A549 (cell line): ENCODE measurements around the gene COPB1. TPM values are rescaled to one million over a fixed set of nuclear protein-coding genes. Genes with fewer than 3 reads are reported as not detected.

Experiments used
- ATAC-seq, 2 experiments: fragments of 200-7000 bp in 1 of 2; fragments of >200 bp in 1 of 2; cut with Nextera tagmentation in 1 of 2; cut with Tn5 transposase in 1 of 2; 3 replicates each; pipeline versions ENCODE4 v1.8.0 to v1.9.1; 2018 to 2020; ENCODE audit warnings: mild to moderate bottlenecking in 1 of 2, moderate library complexity in 1 of 2
- CTCF ChIA-PET: fragments of 300-600 bp; sonication (Branson Sonifier 250); formaldehyde crosslinking; extraction: SDS; loops from one replicate; lab custom pipeline; 2021; ENCODE audit warnings: antibody characterized with exemption, inconsistent platforms; lab: Yijun Ruan, JAX
- POLR2A ChIA-PET: fragments of 350-600 bp; formaldehyde crosslinking; extraction: SDS; loops from one replicate; lab custom pipeline; 2021; ENCODE audit warnings: antibody characterized with exemption, inconsistent platforms; lab: Yijun Ruan, JAX
- DNase-seq, 2 experiments: peaks; one replicate each; pipeline versions ENCODE4 v3.0.0 to v3.0.0-alpha.2; 2011 to 2016; ENCODE audit warnings: low read depth in 1 of 2, low spot score in 1 of 2
- FAIRE-seq: peaks from 2 replicates; lab custom pipeline; 2011; peaks lifted over from hg19 to GRCh38; lab: Jason Lieb, UNC
- H3K27ac ChIP-seq, 2 experiments: fragments of >200 bp; sonication (Bioruptor Twin); formaldehyde crosslinking; 3 replicates each; pipeline ENCODE4 v1.5.1; 2016 to 2017
- H3K4me1 ChIP-seq: fragments of >200 bp; sonication (Bioruptor Twin); formaldehyde crosslinking; 3 replicates; pipeline ENCODE4 v1.6.1; 2016
- H3K4me2 ChIP-seq: fragments of >200 bp; sonication (Bioruptor Twin); formaldehyde crosslinking; 3 replicates; pipeline ENCODE4 v1.6.1; 2016
- H3K4me3 ChIP-seq: fragments of >200 bp; sonication (Bioruptor Twin); formaldehyde crosslinking; 3 replicates; pipeline ENCODE4 v1.5.1; 2016
- H3K9me3 ChIP-seq: fragments of >200 bp; sonication (Bioruptor Twin); formaldehyde crosslinking; 3 replicates; pipeline ENCODE4 v1.6.1; 2016
- ATOH8 ChIP-seq: fragments of 250-450 bp; sonication (Bioruptor Pico); IDR thresholded peaks from 2 replicates; pipeline ENCODE4 v1.5.0; 2020; ENCODE audit warnings: low read depth, mild to moderate bottlenecking, moderate library complexity
- BHLHE40 ChIP-seq: IDR thresholded peaks from 2 replicates; pipeline ENCODE4 v1.6.1; 2012; ENCODE audit warnings: low read depth, low read length, inconsistent platforms
- CBX2 ChIP-seq: fragments of 200-600 bp; sonication (generic); IDR thresholded peaks from 2 replicates; pipeline ENCODE4 v1.6.1; 2016; ENCODE audit warnings: low read depth, mild to moderate bottlenecking, borderline replicate concordance
- E2F6 ChIP-seq: IDR thresholded peaks from 2 replicates; pipeline ENCODE4 v1.6.1; 2012; ENCODE audit warnings: low read depth, borderline replicate concordance
- EHF ChIP-seq: fragments of 250-450 bp; sonication (Bioruptor Pico); IDR thresholded peaks from 2 replicates; pipeline ENCODE4 v1.5.0; 2020; ENCODE audit warnings: mild to moderate bottlenecking
- FOXS1 ChIP-seq: fragments of 250-450 bp; sonication (Bioruptor Pico); IDR thresholded peaks from 2 replicates; pipeline ENCODE4 v1.5.0; 2020; ENCODE audit warnings: mild to moderate bottlenecking, moderate library complexity
- GATA3 ChIP-seq: IDR thresholded peaks from 2 replicates; pipeline ENCODE4 v1.6.1; 2012; ENCODE audit warnings: borderline replicate concordance
- HDAC2 ChIP-seq: fragments of 200-600 bp; sonication (generic); IDR thresholded peaks from 2 replicates; pipeline ENCODE4 v1.6.1; 2016
- HES2 ChIP-seq: fragments of >200 bp; sonication (Bioruptor Twin); formaldehyde crosslinking; IDR thresholded peaks from 2 replicates; pipeline ENCODE4 v1.6.1; 2016
- HEYL ChIP-seq: fragments of 250-450 bp; sonication (Bioruptor Pico); IDR thresholded peaks from 2 replicates; pipeline ENCODE4 v1.8.0; 2021; ENCODE audit warnings: mild to moderate bottlenecking, moderate library complexity
- JUN ChIP-seq, 2 experiments: fragments of >200 bp; sonication (Bioruptor Twin); formaldehyde crosslinking; IDR thresholded peaks; 2 replicates in 1 of 2; 3 replicates in 1 of 2; pipeline ENCODE4 v1.6.1; 2016 to 2017
- KDM1A ChIP-seq: fragments of 200-600 bp; sonication (generic); IDR thresholded peaks from 2 replicates; pipeline ENCODE4 v1.6.1; 2016; ENCODE audit warnings: low read depth, mild to moderate bottlenecking
- KDM5A ChIP-seq: fragments of 200-600 bp; sonication (generic); IDR thresholded peaks from 2 replicates; pipeline ENCODE4 v1.6.1; 2016; ENCODE audit warnings: antibody characterized with exemption, mild to moderate bottlenecking
- MAX ChIP-seq: IDR thresholded peaks from 2 replicates; pipeline ENCODE4 v1.6.1; 2012
- NFE2L2 ChIP-seq: fragments of 150-350 bp; conservative IDR thresholded peaks from 2 replicates; pipeline ENCODE4 v1.6.1; 2014; ENCODE audit warnings: low read length
- NPAS2 ChIP-seq: fragments of 250-450 bp; sonication (Bioruptor Pico); IDR thresholded peaks from 2 replicates; pipeline ENCODE4 v1.8.0; 2022; ENCODE audit warnings: mild to moderate bottlenecking, moderate library complexity, borderline replicate concordance
- PHF8 ChIP-seq: fragments of 200-600 bp; sonication (generic); IDR thresholded peaks from 2 replicates; pipeline ENCODE4 v1.6.1; 2016; ENCODE audit warnings: low read depth, mild to moderate bottlenecking, antibody characterized with exemption, moderate library complexity, borderline replicate concordance
- RAD21 ChIP-seq, 2 experiments: fragments of >200 bp in 1 of 2; sonication (Bioruptor Twin) in 1 of 2; formaldehyde crosslinking in 1 of 2; IDR thresholded peaks in 1 of 2; conservative IDR thresholded peaks in 1 of 2; 2 replicates in 1 of 2; 3 replicates in 1 of 2; pipeline ENCODE4 v1.6.1; 2012 to 2018; ENCODE audit warnings: inconsistent platforms in 1 of 2
- RCOR1 ChIP-seq: fragments of 150-350 bp; IDR thresholded peaks from 2 replicates; pipeline ENCODE4 v1.6.1; 2014; ENCODE audit warnings: antibody characterized with exemption, low read length, low read depth
- REST ChIP-seq: fragments of 200-600 bp; sonication (generic); IDR thresholded peaks from 2 replicates; pipeline ENCODE4 v1.6.1; 2016; ENCODE audit warnings: antibody characterized with exemption, mild to moderate bottlenecking, moderate library complexity
- RNF2 ChIP-seq: fragments of 200-600 bp; sonication (generic); IDR thresholded peaks from 2 replicates; pipeline ENCODE4 v1.6.1; 2016; ENCODE audit warnings: low read depth, mild to moderate bottlenecking, antibody characterized with exemption, moderate library complexity, borderline replicate concordance
- SMC3 ChIP-seq: fragments of >200 bp; sonication (Bioruptor Twin); formaldehyde crosslinking; IDR thresholded peaks from 3 replicates; pipeline ENCODE4 v1.6.1; 2018; ENCODE audit warnings: inconsistent platforms
- SREBF2 ChIP-seq: fragments of 450-650 bp; IDR thresholded peaks from 2 replicates; pipeline ENCODE4 v1.6.1; 2014; ENCODE audit warnings: mild to moderate bottlenecking, moderate library complexity
- TFCP2L1 ChIP-seq: fragments of 250-450 bp; sonication (Bioruptor Pico); IDR thresholded peaks from 2 replicates; pipeline ENCODE4 v1.5.0; 2021; ENCODE audit warnings: mild to moderate bottlenecking
- TP53 ChIP-seq: fragments of 250-450 bp; sonication (Bioruptor Pico); IDR thresholded peaks from 2 replicates; pipeline ENCODE4 v1.5.0; 2021; ENCODE audit warnings: mild to moderate bottlenecking, moderate library complexity
- ZNF302 ChIP-seq: fragments of 250-450 bp; sonication (Bioruptor Pico); IDR thresholded peaks from 2 replicates; pipeline ENCODE4 v1.9.0; 2021; ENCODE audit warnings: inconsistent platforms, mild to moderate bottlenecking, moderate library complexity
- WGBS: methylation state at CpG from one replicate; pipeline ENCODE4 v1.1.6; 2017; ENCODE audit errors: missing lambda C conversion rate; 5-methylcytosine and 5-hydroxymethylcytosine counted together
- polyA plus RNA-seq, 4 experiments: library from polyadenylated mRNA; depleted of rRNA in 3 of 4; stranded (reverse); fragments of >200 nt; fragmentation: RNase III in 1 of 4; extraction: RNeasy Plus Mini Kit Qiagen cat#74134 plus additional on column Dnase treatment in 1 of 4; gene quantifications; 2 replicates in 3 of 4; 3 replicates in 1 of 4; pipeline ENCODE4 v1.2.3, GENCODE V29; 2011 to 2017
- TF ChIP-seq, protein P1 (sequence below): fragments of 150-350 bp; IDR thresholded peaks from 2 replicates; pipeline ENCODE4 v1.6.1; 2014; ENCODE audit warnings: low read depth, mild to moderate bottlenecking, low read length
- TF ChIP-seq, protein P2 (sequence below): IDR thresholded peaks from 2 replicates; pipeline ENCODE4 v1.6.1; 2012

Gene COPB1
- polyA plus RNA-seq, 2 of the 4 experiments (the other 2 are of a cell fraction) = 128 to 232 TPM

DNA sequence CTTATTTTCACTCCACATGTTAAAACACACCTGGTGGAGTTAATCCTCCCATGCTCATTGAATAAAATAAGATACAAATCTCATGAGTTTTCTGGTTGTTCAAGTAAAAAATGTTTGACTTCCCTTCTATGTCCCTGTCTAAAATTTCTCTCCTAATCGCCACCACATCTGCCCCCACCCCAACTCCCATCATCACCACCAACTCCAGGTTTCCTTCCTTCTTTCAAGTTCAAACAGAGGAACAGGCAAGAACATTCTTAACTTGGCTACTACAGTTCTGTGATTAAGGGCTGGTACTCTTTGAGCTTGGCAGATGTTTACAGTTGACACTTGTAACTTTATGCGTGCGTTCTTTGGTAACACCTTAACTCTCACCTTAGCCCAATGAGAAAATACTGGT, 29.7 kb upstream of the COPB1 start:
- CTCF ChIA-PET = interaction anchor here (0.6 to 1.2 kb wide), 2 partner anchors 250 to 378 kb away, joined by 3 to 5 read pairs; no protein-coding TSS in a partner anchor

GRCh38 chr11:14522801-14523200, 23.2 kb upstream of the COPB1 start:
- H3K27ac ChIP-seq = no peak overlapping the region
- ChIA-PET CTCF (interaction anchor here (1.0 to 1.1 kb wide), 3 partner anchors 10 to 381 kb away, joined by 3 read pairs; no protein-coding TSS in a partner anchor), POLR2A (interaction anchor here (1.1 kb wide), 1 partner anchor 23 kb away, joined by 4 read pairs; no protein-coding TSS in a partner anchor)
- peaks cover 10% of the 10 kb centered on the region for H3K4me1 ChIP-seq
- no peak overlapping the region for H3K4me3 ChIP-seq
- ATAC-seq (no peak), FAIRE-seq (no peak), DNase-seq (no peak)
- no peaks in the 10 kb centered on the region for H3K9me3 ChIP-seq
- no peak overlapping the region for H3K4me2 ChIP-seq
- 93% methylated on average over 1 of the region's 1 CpG for WGBS
- TF ChIP-seq RCOR1 (no peak), TP53 (CRISPR knock-in tag) (no peak), TFCP2L1 (no peak), ZNF302 (CRISPR knock-in tag) (no peak), REST (no peak), FOXS1 (CRISPR knock-in tag) (no peak), NPAS2 (CRISPR knock-in tag) (no peak), JUN (IDR thresholded peaks at IDR 0.05) (no peak), GATA3 (no peak), E2F6 (no peak), PHF8 (no peak), CBX2 (no peak), ATOH8 (CRISPR knock-in tag) (no peak), SMC3 (no peak), KDM5A (no peak), HDAC2 (no peak), HES2 (no peak), RAD21 (conservative IDR thresholded peaks at IDR 0.05 in 1 of 2, IDR thresholded peaks at IDR 0.05 in 1 of 2) (no peak), MAX (no peak), RNF2 (no peak)

More for the DNA sequence above, 29.7 kb upstream of the COPB1 start:
- DNase-seq (no peak), FAIRE-seq (no peak), ATAC-seq (no peak)
- H3K9me3 ChIP-seq = no peaks in the 10 kb centered on the region
- WGBS = 86% methylated on average over 3 of the region's 3 CpGs
- POLR2A ChIA-PET = no interaction called here
- no peak for TF ChIP-seq TFCP2L1
- TF ChIP-seq HES2 = no peak
- TF ChIP-seq, protein P1, sequence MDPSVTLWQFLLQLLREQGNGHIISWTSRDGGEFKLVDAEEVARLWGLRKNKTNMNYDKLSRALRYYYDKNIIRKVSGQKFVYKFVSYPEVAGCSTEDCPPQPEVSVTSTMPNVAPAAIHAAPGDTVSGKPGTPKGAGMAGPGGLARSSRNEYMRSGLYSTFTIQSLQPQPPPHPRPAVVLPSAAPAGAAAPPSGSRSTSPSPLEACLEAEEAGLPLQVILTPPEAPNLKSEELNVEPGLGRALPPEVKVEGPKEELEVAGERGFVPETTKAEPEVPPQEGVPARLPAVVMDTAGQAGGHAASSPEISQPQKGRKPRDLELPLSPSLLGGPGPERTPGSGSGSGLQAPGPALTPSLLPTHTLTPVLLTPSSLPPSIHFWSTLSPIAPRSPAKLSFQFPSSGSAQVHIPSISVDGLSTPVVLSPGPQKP = no peak
- no peak for TF ChIP-seq GATA3
- TF ChIP-seq HEYL (CRISPR knock-in tag) = no peak
- TF ChIP-seq BHLHE40 = no peak
- TF ChIP-seq, protein P2, sequence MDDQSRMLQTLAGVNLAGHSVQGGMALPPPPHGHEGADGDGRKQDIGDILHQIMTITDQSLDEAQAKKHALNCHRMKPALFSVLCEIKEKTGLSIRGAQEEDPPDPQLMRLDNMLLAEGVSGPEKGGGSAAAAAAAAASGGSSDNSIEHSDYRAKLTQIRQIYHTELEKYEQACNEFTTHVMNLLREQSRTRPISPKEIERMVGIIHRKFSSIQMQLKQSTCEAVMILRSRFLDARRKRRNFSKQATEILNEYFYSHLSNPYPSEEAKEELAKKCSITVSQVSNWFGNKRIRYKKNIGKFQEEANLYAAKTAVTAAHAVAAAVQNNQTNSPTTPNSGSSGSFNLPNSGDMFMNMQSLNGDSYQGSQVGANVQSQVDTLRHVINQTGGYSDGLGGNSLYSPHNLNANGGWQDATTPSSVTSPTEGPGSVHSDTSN = no peak
- no peak for TF ChIP-seq EHF (CRISPR knock-in tag)
- TF ChIP-seq KDM1A = no peak
- no peak for TF ChIP-seq SREBF2
- no peak for TF ChIP-seq PHF8
- no peak for TF ChIP-seq NFE2L2
- H3K4me3 ChIP-seq = no peak overlapping the region
- no peak overlapping the region for H3K4me2 ChIP-seq
- peaks cover 8% of the 10 kb centered on the region for H3K4me1 ChIP-seq
- no peak overlapping the region for H3K27ac ChIP-seq
